NCI-H526 (cell line): Measurements from ENCODE around the gene BDH2.
A peak's percentile ranks its signal among the peaks of the same experiment; 100 is the strongest.

ENCODE experiments used
- DNase-seq, 2 experiments: peaks; one replicate each; lab custom pipeline; 2025; lab: John Stamatoyannopoulos, UW

BDH2 gene

DNA sequence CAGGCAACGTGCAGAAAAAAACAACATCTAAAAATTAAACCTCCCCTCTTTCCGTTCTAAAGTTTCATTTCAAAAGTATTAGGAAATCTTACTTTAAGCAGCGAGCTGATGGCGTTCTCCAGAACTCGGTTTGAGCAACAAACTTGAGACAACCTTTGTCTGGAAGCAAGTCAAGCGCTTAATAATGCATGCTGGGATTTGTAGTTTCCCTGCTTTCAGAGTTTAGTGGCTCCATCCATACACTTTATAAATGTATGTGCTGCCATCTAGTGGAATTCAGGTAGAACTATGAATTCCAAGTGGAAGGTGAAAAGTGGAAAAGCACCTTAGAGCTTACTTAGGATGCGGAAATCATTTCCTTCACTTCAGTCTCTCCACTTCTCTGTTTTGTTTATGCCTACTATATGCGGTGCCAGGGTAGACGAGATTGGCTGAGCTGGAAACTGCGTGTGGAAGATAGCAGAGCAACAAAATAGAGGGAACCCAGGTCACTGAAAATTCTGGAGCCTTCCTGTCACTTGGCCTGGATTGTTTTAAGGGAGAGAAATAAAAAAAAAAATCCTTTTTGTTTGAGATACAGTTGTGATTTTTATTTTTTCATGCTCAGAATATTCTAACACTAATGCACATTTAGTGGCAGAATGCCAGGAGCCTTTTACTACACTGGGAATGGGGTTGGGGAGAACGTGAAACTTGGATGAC is at the start of gene BDH2:
BDH2 (minus strand) TSS at position 144 of the 702 bp plus-strand sequence. CDS start 3,580 bp downstream, outside the sequence.
- DNase-seq = peak; percentile 74 to 81

DNA sequence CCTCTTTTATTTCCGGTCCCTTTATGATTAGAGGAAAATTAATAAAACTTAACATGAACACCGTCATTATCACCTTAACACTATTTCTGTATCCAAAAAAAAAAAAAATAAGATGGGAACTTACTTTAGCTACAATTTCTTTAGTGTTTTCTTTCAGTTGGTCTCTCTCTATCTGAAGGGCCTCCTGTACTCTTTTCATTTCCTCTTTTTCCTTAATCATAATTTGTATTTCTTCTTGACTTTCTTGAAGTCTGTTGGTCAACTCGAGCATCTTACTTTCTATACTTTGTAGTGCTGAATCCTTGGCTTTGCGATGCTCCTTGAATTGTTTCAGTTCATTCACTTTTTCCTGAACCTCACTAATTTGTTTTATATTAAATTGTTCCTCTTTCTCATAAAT is 45.3 kb upstream of the BDH2 start:
- no peak for DNase-seq

DNA sequence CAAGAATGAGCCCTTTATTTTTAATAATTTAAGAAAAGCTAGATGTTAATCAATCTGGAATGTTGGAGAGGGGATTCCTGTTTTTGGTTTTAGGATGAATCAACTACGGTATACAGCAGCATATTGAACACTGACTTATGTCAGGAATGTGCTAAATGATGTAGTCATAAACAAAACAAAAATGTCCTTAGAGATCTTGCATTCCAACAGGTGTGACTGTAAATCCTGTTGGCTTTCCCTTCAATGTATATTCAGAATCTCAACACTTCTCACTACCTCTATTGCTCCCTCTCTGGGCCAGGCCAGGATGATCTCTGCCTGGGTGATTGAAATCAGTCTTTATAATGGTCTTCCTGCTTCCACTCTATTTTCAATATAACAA is 37.8 kb upstream of the BDH2 start:
- no peak for DNase-seq

DNA sequence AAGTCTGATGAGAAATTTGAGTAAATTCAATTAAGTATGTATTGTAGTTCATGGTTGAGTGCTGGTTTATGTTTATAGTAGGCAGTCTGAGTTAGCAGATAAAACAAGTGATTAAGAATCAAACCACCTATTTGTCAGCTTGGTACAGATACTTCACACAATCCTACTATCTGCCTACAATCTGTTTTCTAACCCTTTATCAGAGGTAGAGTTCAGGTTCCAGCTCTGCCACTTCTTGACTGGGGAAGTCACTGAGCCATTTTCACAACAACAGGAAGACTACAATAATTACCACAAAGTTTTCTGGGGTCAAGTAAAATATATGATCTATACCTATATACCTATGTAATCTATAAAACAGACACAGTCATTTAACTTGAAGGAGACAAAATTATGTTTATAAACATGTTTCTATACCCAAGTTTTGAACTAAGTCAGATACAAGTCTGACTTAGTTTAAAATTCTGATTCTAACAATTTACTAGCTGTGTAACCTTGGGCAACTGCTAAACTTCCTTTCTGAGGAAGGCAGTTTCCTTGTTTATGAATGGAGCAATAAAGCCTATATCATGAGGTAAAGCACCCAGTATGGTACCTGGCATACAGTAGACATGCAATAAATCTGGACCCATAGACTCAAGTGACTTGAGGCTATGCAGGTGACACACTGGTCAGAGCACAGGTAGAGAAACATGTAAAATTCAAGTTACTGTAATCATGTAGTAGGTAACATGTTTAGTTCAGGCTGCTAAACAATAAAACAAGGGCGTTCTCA is 37.2 kb upstream of the BDH2 start:
- no peak for DNase-seq

DNA sequence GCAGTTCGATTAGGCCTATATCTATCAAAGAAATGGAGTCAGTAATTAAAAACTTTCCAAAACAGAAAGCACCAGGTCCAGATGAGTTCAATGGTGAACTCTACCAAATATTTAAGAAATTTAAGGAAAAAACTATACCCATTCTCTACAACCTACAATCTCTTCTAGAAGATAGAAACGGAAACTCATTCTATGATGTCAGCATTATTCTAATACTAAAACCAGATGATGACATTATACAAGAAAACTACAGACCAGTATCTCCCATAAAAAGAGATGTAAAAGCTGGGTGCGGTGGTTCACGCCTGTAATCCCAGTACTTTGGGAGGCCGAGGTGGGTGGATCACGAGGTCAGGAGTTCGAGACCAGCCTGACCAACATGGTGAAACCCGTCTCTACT is 29.5 kb upstream of the BDH2 start:
- DNase-seq = no peak

DNA sequence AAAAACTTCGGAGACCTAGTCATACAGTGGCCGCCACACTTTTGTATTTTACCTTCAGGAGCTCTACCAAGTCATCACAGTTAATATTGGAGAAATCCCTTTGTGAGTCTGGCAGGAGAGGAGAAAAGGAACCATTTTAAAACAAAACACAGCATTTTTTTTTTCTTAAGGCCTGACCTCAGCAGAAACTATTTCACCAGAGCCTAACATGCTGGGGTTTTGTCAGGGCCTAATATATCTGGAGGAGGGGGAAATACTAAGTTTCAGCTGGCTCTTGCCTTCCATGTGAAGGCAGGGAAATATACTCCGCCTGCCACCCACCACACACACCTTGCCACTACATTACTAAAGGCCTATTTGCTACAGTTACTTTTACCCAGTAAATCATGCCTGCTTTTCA is 26.5 kb upstream of the BDH2 start:
- no peak for DNase-seq

DNA sequence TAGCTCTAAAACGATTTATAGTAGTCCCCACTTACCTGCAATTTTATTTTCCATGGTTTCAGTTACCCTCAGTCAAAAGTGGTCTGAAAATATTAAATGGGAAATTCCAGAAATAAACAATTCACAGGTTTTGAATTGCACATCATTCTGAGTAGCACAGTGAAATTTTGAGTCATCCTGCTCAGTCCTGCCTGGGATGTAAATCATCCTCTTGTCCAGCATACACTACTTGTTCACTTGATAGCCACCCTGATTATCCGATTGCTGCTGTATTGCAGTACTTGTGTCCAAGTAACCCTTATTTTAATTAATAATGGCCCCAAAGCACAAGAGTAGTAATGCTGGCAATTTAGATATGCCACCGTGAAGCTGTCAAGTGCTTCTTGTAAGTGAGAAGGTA is 23.5 kb upstream of the BDH2 start:
- DNase-seq = no peak

DNA sequence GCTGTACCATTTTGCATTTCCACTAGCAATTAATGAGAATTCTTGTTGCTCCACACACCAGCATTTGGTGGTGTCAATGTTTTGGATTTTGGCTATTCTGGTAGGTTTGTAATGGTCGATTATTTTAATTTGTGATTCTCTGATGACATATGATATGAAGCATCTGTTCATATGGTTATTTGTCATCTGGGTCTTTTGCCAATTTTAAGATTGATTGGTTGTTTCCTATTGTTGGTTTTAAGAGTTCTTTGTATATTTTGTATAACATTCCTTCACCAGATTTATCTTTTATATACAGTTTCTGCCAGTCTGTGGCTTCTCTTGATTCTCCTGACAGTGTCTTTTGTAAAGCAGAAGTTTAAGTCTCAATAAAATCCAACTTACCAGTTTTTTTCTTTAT is 18.5 kb upstream of the BDH2 start:
- no peak for DNase-seq

DNA sequence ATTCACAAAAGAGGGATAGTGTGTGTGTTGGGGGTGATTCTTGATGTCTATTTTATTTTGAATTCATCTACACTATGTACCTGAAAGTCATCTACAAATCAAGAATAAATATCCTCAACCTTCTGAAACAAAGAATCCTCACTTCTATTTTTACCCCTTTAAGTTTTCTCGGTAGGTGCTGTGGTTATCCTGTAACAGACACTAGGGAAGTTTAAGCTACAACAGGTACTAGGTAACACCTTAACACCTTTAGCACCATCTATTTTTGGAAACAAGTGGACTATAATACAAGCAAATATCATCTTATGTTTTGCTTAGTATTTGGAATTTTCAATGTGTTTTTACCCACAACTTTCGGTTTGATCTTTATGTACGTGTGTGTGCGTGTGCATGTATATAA is 12.0 kb upstream of the BDH2 start:
- no peak for DNase-seq

DNA sequence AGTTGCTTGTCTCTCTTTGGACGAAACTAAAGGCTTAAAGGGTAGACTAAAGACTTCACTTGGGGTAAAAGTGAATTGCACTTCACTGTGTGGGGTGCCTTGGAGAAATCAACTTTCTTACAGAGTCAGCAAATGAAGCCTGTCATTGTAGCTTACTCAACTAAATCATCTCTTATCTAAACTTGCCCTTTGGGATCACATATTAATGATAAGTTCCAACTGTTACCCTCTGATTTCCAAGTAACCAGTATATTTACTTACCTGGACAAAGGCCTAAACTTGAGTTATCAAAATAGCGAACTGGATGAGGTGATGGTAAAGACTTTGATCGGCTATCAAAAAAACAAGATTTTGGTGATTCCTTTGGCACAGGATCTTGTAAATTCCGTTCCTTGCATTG is 8.9 kb upstream of the BDH2 start:
- DNase-seq = no peak

DNA sequence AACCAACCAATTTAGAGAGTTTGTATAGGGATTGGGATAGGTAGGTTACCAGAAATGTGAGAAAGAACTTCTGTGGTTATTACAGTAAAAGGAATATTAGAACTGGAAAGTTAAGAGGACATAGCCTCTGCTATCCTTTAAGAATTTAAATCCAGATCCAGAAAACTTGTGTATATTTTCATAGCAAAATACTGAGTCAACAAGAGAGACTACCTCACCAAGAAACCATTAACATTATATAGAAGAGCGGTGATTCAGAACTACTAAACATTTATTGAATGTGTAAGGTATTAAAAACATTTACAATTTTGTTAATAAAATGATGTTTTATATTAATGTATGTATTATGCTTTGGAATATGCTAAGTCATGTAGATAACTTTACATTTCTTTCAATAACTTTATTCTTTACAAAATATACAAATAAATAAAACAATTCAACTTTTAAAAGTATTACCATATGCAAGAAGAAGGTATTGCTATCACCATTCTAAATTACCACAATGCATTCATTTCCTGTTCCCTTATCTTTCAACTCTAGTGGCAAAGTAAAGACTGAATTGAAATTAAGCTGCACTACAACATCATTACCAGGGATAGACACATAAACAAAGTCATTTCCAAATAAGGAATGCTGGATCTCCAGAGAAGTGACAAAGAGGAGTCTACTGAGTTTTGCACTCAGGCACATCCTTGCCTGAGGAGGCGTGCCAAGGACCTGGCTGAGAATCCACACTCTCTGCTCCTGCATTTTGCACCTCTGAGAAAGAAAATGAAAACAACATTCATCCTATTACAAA is 6.1 kb upstream of the BDH2 start:
- no peak for DNase-seq

DNA sequence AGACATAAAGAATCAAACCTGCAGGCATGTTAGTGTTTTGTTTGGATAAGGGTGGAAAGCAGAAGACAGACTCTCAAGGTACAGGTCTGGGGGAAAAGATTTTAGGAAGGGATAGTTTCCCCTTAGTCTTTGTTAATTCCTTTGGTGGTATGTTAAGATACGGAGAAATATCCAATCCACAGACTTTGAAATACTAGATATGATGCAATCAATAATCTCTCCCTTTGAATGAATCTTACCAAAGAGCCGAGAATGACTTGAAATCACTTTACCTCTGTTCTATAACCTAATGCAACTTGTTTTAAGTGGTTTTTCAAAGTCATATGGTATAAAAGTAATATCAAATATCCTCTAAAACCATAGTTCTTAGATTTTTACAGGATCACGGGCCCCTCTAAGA is 5.3 kb upstream of the BDH2 start:
- DNase-seq = no peak

DNA sequence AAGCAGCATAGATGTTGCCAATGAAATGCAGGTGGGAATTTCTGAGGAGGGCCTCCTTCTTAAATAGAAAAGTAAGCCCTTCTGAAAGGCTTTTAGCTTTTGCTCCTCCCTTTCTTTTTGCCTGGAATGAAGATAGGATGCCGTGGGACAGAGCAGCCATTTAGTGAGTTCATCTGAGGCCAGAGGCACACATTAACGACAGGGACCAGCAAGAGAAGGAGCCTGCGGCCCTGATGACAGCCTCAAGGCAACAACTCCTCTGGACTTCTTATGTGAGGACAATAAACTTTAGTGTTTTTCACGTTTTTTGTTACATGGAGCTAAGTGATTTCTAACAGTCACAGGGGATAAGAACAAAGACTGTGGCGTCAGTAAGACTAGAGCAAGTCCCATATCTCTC is 1.1 kb upstream of the BDH2 start:
- no peak for DNase-seq

DNA sequence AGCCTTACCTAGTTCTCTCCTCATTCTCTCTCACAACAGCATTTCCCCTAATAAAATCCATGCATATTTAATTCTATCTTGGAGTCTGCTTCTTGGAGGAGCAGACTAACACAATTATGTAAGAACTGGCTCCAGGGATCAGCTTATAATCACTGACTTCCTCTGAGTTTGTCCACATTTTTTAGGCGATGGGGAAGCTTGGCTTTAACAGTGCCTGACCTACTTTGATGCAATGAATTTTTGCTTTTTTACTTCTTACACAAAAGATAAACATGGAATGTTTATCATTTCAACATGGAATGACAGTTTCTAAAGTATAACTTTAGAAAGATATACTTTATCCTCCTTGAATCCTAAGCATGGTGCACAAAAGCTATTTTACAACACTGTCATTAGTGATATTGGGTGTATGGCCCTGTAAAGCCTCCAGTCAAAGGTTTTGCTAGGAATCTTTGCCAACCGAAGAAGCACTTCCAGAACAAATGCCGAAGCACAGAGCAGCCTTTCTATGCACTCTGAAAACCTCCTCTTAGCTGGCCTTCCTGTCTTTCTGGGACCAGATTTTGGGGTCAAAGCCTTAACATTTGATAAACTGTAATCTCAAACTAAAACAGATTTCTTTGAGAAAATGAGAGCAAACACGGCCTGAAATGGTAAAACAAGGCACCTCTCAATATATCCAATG is 736 bp downstream of the BDH2 start:
- no peak for DNase-seq

DNA sequence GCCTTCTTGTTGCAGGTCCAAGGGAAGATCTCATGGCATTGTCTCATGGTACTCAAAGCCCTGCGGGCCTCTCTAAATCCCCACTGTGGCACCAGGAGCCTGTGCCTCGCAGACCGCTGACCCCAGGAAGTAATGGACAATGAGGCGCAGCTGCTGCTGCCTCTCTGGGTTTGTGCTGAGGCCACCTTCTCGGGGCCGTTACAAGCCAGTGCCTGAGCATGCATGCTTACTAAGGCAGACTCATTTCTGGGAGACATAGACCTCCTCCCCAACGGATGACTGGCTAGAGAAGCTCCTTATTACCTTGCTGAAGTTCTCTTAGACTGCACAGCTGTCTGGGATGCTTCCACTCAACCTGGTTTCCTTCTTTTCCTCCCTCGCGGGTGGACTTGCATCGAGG is 1.3 kb downstream of the BDH2 start:
- DNase-seq = no peak

DNA sequence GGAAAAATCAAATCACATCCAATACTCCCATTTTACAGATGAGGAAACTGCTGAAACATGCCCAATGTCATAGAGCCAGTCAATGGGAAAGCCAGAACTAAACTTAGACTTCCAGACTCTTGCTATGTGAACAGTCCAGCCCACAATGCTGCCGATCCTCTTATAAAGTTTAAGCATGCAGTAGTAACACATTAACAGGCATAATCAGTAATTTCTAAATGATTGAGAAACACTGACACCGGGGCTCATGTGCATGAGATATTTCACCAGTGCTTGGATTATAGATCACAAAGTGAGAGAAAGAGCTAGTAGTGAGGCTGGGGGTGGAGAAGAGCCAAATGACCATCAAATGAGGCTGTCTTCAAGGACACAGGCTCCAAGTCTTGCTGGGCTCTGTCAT is 2.5 kb downstream of the BDH2 start:
- DNase-seq = no peak

DNA sequence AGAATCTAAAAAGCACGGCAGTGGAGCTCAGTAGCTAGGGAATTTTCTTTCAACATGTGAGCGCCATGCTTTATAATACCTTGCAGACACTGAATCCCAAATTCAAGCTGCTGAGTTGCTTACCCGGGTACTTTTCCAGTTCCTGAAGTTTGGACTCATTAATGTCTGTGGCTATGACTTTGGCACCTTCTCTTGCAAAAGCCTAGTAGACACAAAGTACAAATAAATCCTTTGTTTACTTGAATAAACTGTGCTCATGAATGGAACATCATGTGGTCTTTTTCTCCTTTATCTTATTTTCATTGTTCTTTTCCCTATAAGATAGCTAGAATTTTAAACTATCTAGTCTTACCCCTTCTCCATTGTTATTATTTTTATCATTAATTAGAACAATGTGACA is 4.6 kb downstream of the BDH2 start:
- no peak for DNase-seq

DNA sequence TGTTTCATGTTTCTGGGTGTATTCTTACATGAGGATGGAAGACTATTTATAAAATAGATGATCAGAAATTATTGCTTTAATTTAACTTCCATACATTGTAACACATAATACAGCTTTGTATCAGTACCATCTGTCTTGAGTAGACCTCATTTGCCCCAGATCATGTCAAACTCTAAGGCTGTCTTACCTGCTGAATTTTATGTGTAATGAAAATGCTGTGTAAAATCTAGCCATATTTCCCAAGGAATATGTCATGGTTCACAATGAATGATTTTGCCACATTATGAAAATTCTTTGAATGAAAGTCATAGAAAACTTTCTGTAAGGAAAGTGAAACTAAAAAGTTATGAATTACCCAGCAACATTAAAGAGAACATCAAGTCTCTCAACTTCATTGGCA is 7.4 kb downstream of the BDH2 start:
- no peak for DNase-seq

DNA sequence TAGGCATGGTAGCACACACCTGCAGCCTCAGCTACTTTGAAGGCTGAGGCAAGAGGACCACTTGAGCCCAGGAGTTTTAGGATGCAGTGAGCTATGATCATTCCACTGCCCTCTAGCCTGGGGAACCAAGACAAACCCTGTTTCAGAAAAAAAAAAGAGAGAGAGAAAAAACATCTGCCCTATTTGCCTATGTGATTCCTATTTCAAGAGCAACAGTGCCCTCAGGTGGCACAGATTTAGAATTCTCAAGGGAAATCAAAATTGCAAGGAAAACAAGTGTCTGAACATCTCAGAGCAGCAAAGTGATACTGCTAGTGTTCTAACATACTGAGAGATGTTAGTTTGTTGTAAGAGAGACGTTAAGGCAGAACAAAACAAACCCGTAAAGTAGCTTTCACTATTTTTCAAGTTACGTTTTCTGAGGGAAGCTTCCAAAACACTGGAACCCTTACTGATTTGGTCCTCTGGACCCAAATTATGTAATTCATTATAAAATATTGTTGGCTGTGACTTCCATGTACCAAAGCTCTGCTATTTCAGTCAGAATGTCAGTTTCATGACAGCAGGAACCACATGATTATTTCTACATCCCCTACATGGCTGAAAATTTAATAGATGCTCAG is 7.9 kb downstream of the BDH2 start:
- peak; percentile 49 to 60 for DNase-seq

DNA sequence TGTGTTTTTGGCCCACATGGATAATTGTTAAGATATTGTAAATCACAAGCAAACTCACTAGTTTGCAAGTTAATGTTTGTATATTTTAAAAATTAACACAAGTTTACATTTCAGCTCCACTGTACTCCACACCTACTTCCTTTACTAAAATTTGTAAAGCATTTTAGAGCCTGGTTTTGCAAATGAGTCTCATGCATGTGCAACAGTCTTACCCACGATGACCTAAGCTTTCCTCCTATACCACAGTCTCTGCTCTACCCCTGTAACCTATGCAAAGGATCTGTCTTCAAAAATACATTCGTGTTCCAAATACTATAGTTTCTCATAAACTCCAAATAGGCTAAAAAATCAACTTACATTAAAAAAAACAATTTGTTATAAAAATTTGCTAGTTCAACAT is 10.2 kb downstream of the BDH2 start:
- no peak for DNase-seq

DNA sequence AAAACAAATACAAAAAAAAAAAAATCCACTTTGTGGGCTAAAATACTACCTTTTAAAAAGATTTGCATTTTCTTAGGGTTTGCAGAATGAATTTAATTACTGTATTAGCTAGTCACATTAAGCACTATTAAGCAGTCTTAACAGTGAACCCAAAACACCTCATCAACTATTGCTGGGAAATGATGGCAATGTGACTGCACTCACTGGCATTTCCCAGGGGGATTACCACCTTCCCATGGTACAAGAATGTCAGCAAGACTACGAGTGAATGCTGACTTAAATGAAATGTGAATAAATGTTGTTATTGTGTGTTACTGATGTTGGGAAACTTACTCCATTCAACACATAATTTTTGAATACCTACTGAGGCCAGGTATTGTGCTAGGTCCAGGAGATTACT is 13.1 kb downstream of the BDH2 start:
- DNase-seq = no peak
